Activated naive CD8-positive, alpha-beta T cell (primary cell): ENCODE measurements around the gene THOC5.
"Not testable (repeated sequence)": the region's sequence is repeated elsewhere in the genome, so short reads cannot be mapped to it uniquely, and the experiment has no call there.

ENCODE experiments used
- H3K27ac Mint-ChIP-seq: one replicate; pipeline ENCODE4 v1.8.0; 2021; ENCODE audit warnings: mixed read lengths
- H3K27me3 Mint-ChIP-seq: one replicate; pipeline ENCODE4 v1.8.0; 2021; ENCODE audit warnings: mixed read lengths
- H3K36me3 Mint-ChIP-seq: one replicate; pipeline ENCODE4 v1.8.0; 2021; ENCODE audit warnings: mixed read lengths
- H3K4me1 Mint-ChIP-seq: one replicate; pipeline ENCODE4 v1.8.0; 2021; ENCODE audit warnings: low read depth, mixed read lengths
- H3K4me3 Mint-ChIP-seq: one replicate; pipeline ENCODE4 v1.8.0; 2021; ENCODE audit warnings: mild to moderate bottlenecking, mixed read lengths
- H3K9me3 Mint-ChIP-seq: one replicate; pipeline ENCODE4 v1.8.0; 2021; ENCODE audit warnings: low read depth, mixed read lengths

THOC5 gene

GRCh38 chr22:29503811-29504372 lies 49.7 kb downstream of the THOC5 start:
- peak overlapping the region; percentile 13 for H3K27ac Mint-ChIP-seq
- no peaks in the 10 kb centered on the region for H3K9me3 Mint-ChIP-seq
- peaks cover 11% of the 10 kb centered on the region for H3K36me3 Mint-ChIP-seq
- no peaks in the 10 kb centered on the region for H3K4me1 Mint-ChIP-seq
- H3K4me3 Mint-ChIP-seq = no peak overlapping the region
- H3K27me3 Mint-ChIP-seq = no peaks in the 10 kb centered on the region

GRCh38 chr22:29499852-29500251 lies 53.7 kb downstream of the THOC5 start:
- Mint-ChIP-seq H3K4me1 (no peaks in the 10 kb centered on the region), H3K4me3 (no peak overlapping the region), H3K36me3 (peaks cover 5% of the 10 kb centered on the region), H3K9me3 (no peaks in the 10 kb centered on the region), H3K27me3 (no peaks in the 10 kb centered on the region), H3K27ac (no peak overlapping the region)

- Mint-ChIP-seq H3K4me3 (no peak overlapping the region), H3K36me3 (peaks cover 14% of the 10 kb centered on the region), H3K9me3 (no peaks in the 10 kb centered on the region), H3K4me1 (no peaks in the 10 kb centered on the region), H3K27me3 (no peaks in the 10 kb centered on the region), H3K27ac (no peak overlapping the region)
These were observed 59.9 kb downstream of the THOC5 start for GRCh38 chr22:29493636-29494035.

- H3K4me3 Mint-ChIP-seq = no peak overlapping the region
- H3K36me3 Mint-ChIP-seq = peaks cover 14% of the 10 kb centered on the region
- H3K27me3 Mint-ChIP-seq = no peaks in the 10 kb centered on the region
- H3K27ac Mint-ChIP-seq = no peak overlapping the region
- no peaks in the 10 kb centered on the region for H3K9me3 Mint-ChIP-seq
- H3K4me1 Mint-ChIP-seq = no peaks in the 10 kb centered on the region
These were observed 62.5 kb downstream of the THOC5 start for GRCh38 chr22:29491012-29491411.

- H3K9me3 Mint-ChIP-seq, H3K4me1 Mint-ChIP-seq, H3K27me3 Mint-ChIP-seq, H3K27ac Mint-ChIP-seq, H3K36me3 Mint-ChIP-seq, H3K4me3 Mint-ChIP-seq: not testable (repeated sequence)
These were observed 64.3 kb downstream of the THOC5 start for GRCh38 chr22:29489127-29489780.

- no peak overlapping the region for H3K4me3 Mint-ChIP-seq
- H3K4me1 Mint-ChIP-seq = no peaks in the 10 kb centered on the region
- no peak overlapping the region for H3K27ac Mint-ChIP-seq
- H3K36me3 Mint-ChIP-seq = peaks cover 7% of the 10 kb centered on the region
- H3K27me3 Mint-ChIP-seq = no peaks in the 10 kb centered on the region
- H3K9me3 Mint-ChIP-seq = no peaks in the 10 kb centered on the region
These were observed 66.1 kb downstream of the THOC5 start for GRCh38 chr22:29487426-29487986.

GRCh38 chr22:29485448-29485847 lies 68.1 kb downstream of the THOC5 start:
- Mint-ChIP-seq H3K9me3 (no peaks in the 10 kb centered on the region), H3K4me1 (peaks cover 5% of the 10 kb centered on the region), H3K27ac (no peak overlapping the region), H3K36me3 (peaks cover 4% of the 10 kb centered on the region), H3K27me3 (peaks cover 4% of the 10 kb centered on the region), H3K4me3 (no peak overlapping the region)

GRCh38 chr22:29484642-29485041 lies 68.9 kb downstream of the THOC5 start:
- H3K9me3 Mint-ChIP-seq = no peaks in the 10 kb centered on the region
- no peak overlapping the region for H3K4me3 Mint-ChIP-seq
- peaks cover 6% of the 10 kb centered on the region for H3K4me1 Mint-ChIP-seq
- peaks cover 4% of the 10 kb centered on the region for H3K36me3 Mint-ChIP-seq
- H3K27ac Mint-ChIP-seq = no peak overlapping the region
- H3K27me3 Mint-ChIP-seq = peaks cover 6% of the 10 kb centered on the region

GRCh38 chr22:29483254-29483653 lies 70.3 kb downstream of the THOC5 start:
- Mint-ChIP-seq H3K4me1 (peaks cover 14% of the 10 kb centered on the region), H3K4me3 (no peak overlapping the region)

GRCh38 chr22:29482726-29483125 lies 70.8 kb downstream of the THOC5 start:
- no peak overlapping the region for H3K4me3 Mint-ChIP-seq
- H3K4me1 Mint-ChIP-seq = peaks cover 14% of the 10 kb centered on the region
- H3K27ac Mint-ChIP-seq = no peak overlapping the region
- H3K36me3 Mint-ChIP-seq = no peaks in the 10 kb centered on the region
- H3K9me3 Mint-ChIP-seq = no peaks in the 10 kb centered on the region
- peaks cover 17% of the 10 kb centered on the region for H3K27me3 Mint-ChIP-seq

More at GRCh38 chr22:29483254-29483653, 70.3 kb downstream of the THOC5 start:
- Mint-ChIP-seq H3K27me3 (peaks cover 17% of the 10 kb centered on the region), H3K36me3 (no peaks in the 10 kb centered on the region), H3K27ac (no peak overlapping the region), H3K9me3 (no peaks in the 10 kb centered on the region)

GRCh38 chr22:29482253-29482652 lies 71.3 kb downstream of the THOC5 start:
- Mint-ChIP-seq H3K27ac (no peak overlapping the region), H3K4me3 (no peak overlapping the region), H3K36me3 (no peaks in the 10 kb centered on the region), H3K4me1 (peaks cover 14% of the 10 kb centered on the region), H3K9me3 (no peaks in the 10 kb centered on the region), H3K27me3 (peaks cover 18% of the 10 kb centered on the region)

GRCh38 chr22:29481265-29482000 lies 72.1 kb downstream of the THOC5 start:
- Mint-ChIP-seq H3K27ac (peak overlapping the region; percentile 22), H3K9me3 (no peaks in the 10 kb centered on the region), H3K27me3 (peaks cover 20% of the 10 kb centered on the region), H3K4me3 (peak overlapping the region; percentile 74), H3K36me3 (no peaks in the 10 kb centered on the region), H3K4me1 (peaks cover 14% of the 10 kb centered on the region)

GRCh38 chr22:29480512-29481264 lies 72.9 kb downstream of the THOC5 start:
- Mint-ChIP-seq H3K27ac (no peak overlapping the region), H3K27me3 (peaks cover 22% of the 10 kb centered on the region), H3K4me3 (peak overlapping the region; percentile 74), H3K36me3 (no peaks in the 10 kb centered on the region), H3K9me3 (no peaks in the 10 kb centered on the region), H3K4me1 (peaks cover 14% of the 10 kb centered on the region)

GRCh38 chr22:29480262-29480511 lies 73.4 kb downstream of the THOC5 start:
- no peaks in the 10 kb centered on the region for H3K36me3 Mint-ChIP-seq
- no peak overlapping the region for H3K27ac Mint-ChIP-seq
- H3K4me3 Mint-ChIP-seq = no peak overlapping the region
- no peaks in the 10 kb centered on the region for H3K9me3 Mint-ChIP-seq
- peaks cover 14% of the 10 kb centered on the region for H3K4me1 Mint-ChIP-seq
- peaks cover 22% of the 10 kb centered on the region for H3K27me3 Mint-ChIP-seq
